HG03460 (cell line): ENCODE results near the gene KCNJ5.
"Not testable (repeated sequence)": the region's sequence is repeated elsewhere in the genome, so short reads cannot be mapped to it uniquely, and the experiment has no call there.

ENCODE experiments used
- ATAC-seq: cut with Tn5 transposase; IDR thresholded peaks from one replicate; pipeline ENCODE4 v1.9.1; 2021; ENCODE audit not compliant: unreplicated experiment

Gene KCNJ5

GRCh38 chr11:128911239-128911638 is 20.1 kb downstream of the KCNJ5 start:
- ATAC-seq, result no peak

- ATAC-seq, result no peak
These were observed 20.5 kb downstream of the KCNJ5 start for GRCh38 chr11:128911701-128912100.

GRCh38 chr11:128913806-128914205 is 22.6 kb downstream of the KCNJ5 start:
- ATAC-seq, result no peak

GRCh38 chr11:128914216-128915148 is 23.3 kb downstream of the KCNJ5 start:
- ATAC-seq, result no peak

- ATAC-seq, result no peak
These were observed 24.0 kb downstream of the KCNJ5 start for GRCh38 chr11:128915149-128915521.

- ATAC-seq, result no peak
These were observed 24.9 kb downstream of the KCNJ5 start for GRCh38 chr11:128916037-128916572.

GRCh38 chr11:128916681-128917080 is 25.5 kb downstream of the KCNJ5 start:
- ATAC-seq, result no peak

GRCh38 chr11:128917144-128917724 is 26.1 kb downstream of the KCNJ5 start:
- no peak for ATAC-seq

GRCh38 chr11:128919216-128919615 is 28.1 kb downstream of the KCNJ5 start:
- ATAC-seq, result no peak

- ATAC-seq, result not testable (repeated sequence)
These were observed 28.5 kb downstream of the KCNJ5 start for GRCh38 chr11:128919635-128920034.

GRCh38 chr11:128920666-128921065 is 29.5 kb downstream of the KCNJ5 start:
- ATAC-seq, result no peak

GRCh38 chr11:128921793-128922192 is 30.6 kb downstream of the KCNJ5 start:
- ATAC-seq, result no peak

- ATAC-seq, result no peak
These were observed 32.9 kb downstream of the KCNJ5 start for GRCh38 chr11:128924104-128924503.

GRCh38 chr11:128924510-128925249 is 33.5 kb downstream of the KCNJ5 start:
- no peak for ATAC-seq

GRCh38 chr11:128925250-128925600 is 34.1 kb downstream of the KCNJ5 start:
- ATAC-seq, result no peak

- no peak for ATAC-seq
These were observed 34.8 kb downstream of the KCNJ5 start for GRCh38 chr11:128926000-128926399.

- ATAC-seq, result no peak
These were observed 35.4 kb downstream of the KCNJ5 start for GRCh38 chr11:128926437-128927107.

GRCh38 chr11:128927108-128927461 is 35.9 kb downstream of the KCNJ5 start:
- no peak for ATAC-seq

GRCh38 chr11:128927683-128928336 is 36.7 kb downstream of the KCNJ5 start:
- no peak for ATAC-seq

GRCh38 chr11:128928400-128928799 is 37.2 kb downstream of the KCNJ5 start:
- ATAC-seq, result peak; percentile 97

- no peak for ATAC-seq
These were observed 38.3 kb downstream of the KCNJ5 start for GRCh38 chr11:128929468-128929867.
